ES-I3 (cell line): ENCODE results near the gene ZBTB48.
A peak's percentile ranks its signal among the peaks of the same experiment; 100 is the strongest.

Source experiments
- H3K36me3 ChIP-seq: 2 replicates; pipeline ENCODE4 v1.6.1; 2013; ENCODE audit warnings: mild to moderate bottlenecking, low read length, control low read depth, moderate library complexity; ENCODE audit not compliant: insufficient read depth
- H3K4me1 ChIP-seq: 2 replicates; pipeline ENCODE4 v1.6.1; 2013; ENCODE audit warnings: mild to moderate bottlenecking, control low read depth, low read length; ENCODE audit not compliant: insufficient read depth
- H3K9ac ChIP-seq: 2 replicates; pipeline ENCODE4 v1.6.1; 2013; ENCODE audit warnings: low read depth, mild to moderate bottlenecking, low read length, moderate library complexity
- H3K9me3 ChIP-seq: 2 replicates; pipeline ENCODE4 v1.6.1; 2013; ENCODE audit warnings: mild to moderate bottlenecking, low read length, moderate library complexity; ENCODE audit not compliant: control insufficient read depth, insufficient read depth

Gene ZBTB48

GRCh38 chr1:6580593-6581409 lies 1.0 kb downstream of the ZBTB48 start:
- H3K4me1 ChIP-seq, result no peaks in the 10 kb centered on the region; the same call in 1 of the 2 replicates
- H3K9me3 ChIP-seq, result no peaks in the 10 kb centered on the region
- H3K9ac ChIP-seq, result peak overlapping the region; percentile 64; the same call in 1 of the 2 replicates
- H3K36me3 ChIP-seq, result peaks cover 4% of the 10 kb centered on the region; the same call in 1 of the 2 replicates

DNA sequence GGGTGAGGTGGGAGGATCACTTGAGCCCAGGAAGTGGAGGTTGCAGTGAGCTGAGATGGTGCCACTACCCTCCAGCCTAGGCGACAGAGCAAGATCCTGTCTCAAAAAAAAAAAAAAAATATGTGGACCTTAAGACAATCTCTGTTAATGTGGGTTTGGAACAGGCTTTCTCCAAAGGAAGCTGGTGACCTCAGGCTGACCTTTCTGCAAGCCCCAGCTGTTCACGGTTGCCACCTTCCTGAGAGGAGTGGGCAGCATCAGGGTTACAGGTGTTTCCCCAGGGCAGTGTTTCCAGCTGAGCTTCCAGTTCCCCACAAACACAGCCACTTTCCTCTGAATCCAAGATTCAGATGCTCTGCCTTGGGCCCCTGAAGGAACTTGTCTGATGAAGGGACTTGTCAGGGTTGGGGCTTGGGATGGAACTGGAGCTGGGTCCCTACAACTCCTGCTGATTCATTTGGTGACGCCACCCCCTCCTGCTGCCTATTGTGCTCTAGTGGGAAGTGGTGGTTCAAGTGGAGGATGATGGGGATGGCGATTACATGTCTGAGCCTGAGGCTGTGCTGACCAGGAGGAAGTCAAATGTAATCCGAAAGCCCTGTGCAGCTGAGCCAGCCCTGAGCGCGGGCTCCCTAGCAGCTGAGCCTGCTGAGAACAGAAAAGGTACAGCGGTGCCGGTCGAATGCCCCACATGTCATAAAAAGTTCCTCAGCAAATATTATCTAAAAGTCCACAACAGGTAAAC lies 1.9 kb downstream of the ZBTB48 start:
- no peaks in the 10 kb centered on the region for H3K9me3 ChIP-seq
- peaks cover 4% of the 10 kb centered on the region; the same call in 1 of the 2 replicates for H3K36me3 ChIP-seq
- H3K4me1 ChIP-seq, result no peaks in the 10 kb centered on the region; the same call in 1 of the 2 replicates
- no peak overlapping the region for H3K9ac ChIP-seq

DNA sequence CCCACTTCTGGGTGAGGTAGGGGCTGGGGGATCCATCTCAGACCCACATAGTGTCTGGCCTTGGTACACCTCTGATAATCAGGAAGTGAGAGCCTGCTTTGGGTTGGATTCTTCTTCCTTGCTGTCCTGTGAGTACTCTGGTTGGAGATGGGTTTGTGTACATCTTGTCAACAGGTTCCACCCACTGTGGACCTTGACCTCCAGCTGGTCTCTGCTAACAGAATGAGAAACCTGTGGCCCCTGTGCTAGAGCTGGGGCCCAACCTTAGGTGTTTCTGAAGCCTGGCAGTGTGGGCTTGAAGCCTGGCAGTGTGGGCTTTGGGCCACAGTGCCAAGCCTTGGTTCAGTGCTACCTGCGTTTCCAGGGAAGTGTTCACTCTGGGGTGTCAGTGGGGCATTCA lies 2.6 kb downstream of the ZBTB48 start:
- Histone ChIP-seq H3K36me3 (peaks cover 4% of the 10 kb centered on the region; the same call in 1 of the 2 replicates), H3K4me1 (no peaks in the 10 kb centered on the region; the same call in 1 of the 2 replicates), H3K9ac (no peak overlapping the region), H3K9me3 (no peaks in the 10 kb centered on the region)

DNA sequence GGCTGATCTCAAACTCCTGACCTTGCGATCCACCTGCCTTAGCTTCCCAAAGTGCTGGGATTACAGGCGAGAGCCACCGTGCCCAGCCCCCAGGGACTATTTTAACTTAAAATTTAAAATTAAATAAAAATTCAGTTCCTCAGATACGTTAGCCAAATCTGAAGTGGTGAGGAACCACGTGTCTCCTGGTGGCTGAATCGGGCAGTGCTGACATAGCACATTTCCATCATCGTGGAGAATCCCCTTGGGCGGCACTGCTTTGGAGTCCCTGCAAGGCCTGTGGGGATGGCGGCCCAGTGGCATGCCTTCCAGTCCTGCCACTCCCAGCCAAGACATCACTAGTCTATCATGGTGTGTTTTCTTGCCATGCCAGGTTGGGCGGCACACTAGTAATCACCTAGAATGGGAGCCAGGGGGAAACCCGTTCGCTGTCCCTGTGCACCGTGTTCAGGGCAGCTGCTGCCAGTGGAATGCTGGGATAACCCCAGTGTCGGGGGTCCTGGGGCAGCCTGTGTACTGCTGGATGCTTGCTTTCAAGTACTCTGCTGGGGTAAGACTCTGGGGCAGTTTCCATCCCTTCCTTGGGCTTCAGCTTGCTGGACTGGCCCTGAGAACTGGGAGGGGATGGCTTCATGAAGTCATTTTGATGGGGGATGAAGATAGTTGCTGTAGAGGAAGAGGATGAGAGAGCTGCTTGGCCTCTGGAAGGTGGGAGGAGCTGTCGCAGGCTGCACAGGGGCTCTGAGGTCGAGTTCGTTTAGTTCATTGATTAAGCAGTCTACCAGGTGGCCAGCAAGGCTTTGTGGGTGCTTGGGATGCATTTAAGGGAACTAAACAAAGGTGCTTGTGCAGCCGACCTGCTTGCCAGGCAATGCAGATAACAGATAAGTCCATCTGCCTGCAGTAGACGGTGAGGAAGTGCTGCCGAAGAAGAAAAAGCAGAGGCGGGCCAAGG lies 4.6 kb downstream of the ZBTB48 start:
- H3K9ac ChIP-seq, result no peak overlapping the region
- H3K9me3 ChIP-seq, result no peaks in the 10 kb centered on the region
- no peaks in the 10 kb centered on the region; the same call in 1 of the 2 replicates for H3K4me1 ChIP-seq
- H3K36me3 ChIP-seq, result peaks cover 4% of the 10 kb centered on the region

- Histone ChIP-seq H3K9me3 (no peaks in the 10 kb centered on the region), H3K9ac (no peak overlapping the region), H3K4me1 (no peaks in the 10 kb centered on the region; the same call in 1 of the 2 replicates), H3K36me3 (peaks cover 4% of the 10 kb centered on the region)
Observed at GRCh38 chr1:6585081-6585722, 5.4 kb downstream of the ZBTB48 start.

GRCh38 chr1:6585841-6586240 lies 6.0 kb downstream of the ZBTB48 start:
- Histone ChIP-seq H3K36me3 (peaks cover 4% of the 10 kb centered on the region), H3K9me3 (no peaks in the 10 kb centered on the region), H3K4me1 (no peaks in the 10 kb centered on the region), H3K9ac (no peak overlapping the region)

DNA sequence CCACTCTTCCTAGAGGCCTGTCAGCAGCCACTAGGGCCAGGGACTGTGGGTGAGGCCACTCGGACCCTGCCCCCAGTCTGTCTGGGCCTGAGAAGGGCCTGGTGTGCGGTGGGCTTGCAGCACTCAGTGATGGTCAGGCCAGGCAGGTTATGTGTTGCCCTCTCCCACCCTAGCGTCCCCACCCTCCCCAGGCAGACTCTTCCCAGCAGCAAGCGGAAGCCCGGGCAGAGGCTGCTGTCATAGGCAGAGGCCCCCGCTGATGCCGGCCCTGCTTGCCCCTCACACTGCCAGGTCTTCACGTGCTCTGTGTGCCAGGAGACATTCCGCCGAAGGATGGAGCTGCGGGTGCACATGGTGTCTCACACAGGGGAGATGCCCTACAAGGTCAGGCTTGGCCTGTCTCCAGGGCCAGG lies 6.6 kb downstream of the ZBTB48 start:
- Histone ChIP-seq H3K9ac (no peak overlapping the region), H3K9me3 (no peaks in the 10 kb centered on the region), H3K4me1 (no peaks in the 10 kb centered on the region), H3K36me3 (peaks cover 4% of the 10 kb centered on the region)

DNA sequence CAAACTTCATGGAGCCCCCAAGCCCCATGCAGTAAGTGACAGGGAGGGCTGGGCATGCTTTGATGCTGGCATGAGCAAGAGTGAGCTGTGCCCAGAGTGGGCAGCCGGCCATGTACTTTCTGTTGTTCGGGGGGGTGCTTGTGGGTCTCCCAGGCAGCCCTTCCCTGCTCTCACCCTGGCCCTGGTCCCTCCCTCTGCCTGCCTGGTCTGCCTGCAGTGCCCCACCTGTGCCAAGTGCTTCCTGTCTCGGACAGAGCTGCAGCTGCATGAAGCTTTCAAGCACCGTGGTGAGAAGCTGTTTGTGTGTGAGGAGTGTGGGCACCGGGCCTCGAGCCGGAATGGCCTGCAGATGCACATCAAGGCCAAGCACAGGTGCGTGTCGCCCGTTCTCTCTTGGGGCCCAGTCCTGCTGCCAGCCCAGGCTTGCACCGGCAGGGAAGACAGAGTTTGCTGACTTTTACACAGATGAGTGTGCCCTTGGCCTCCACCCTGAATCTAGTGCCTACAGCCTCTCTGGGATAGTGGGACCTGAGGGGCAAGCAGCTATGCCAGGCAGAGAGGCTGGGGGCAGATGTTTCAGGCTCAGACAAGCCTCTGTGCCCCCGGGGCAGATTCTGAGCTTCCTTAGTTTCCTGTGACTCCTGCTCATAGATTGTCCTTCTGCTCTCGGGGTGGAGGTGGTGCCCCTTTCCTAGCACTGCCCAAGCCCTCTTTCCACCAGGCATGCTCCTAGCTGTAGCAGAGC lies 7.6 kb downstream of the ZBTB48 start:
- Histone ChIP-seq H3K4me1 (no peaks in the 10 kb centered on the region), H3K9ac (no peak overlapping the region), H3K9me3 (no peaks in the 10 kb centered on the region), H3K36me3 (no peaks in the 10 kb centered on the region; the same call in none of the 2 replicates)

- no peaks in the 10 kb centered on the region for H3K4me1 ChIP-seq
- no peak overlapping the region for H3K9ac ChIP-seq
- no peaks in the 10 kb centered on the region; the same call in 1 of the 2 replicates for H3K36me3 ChIP-seq
- no peaks in the 10 kb centered on the region for H3K9me3 ChIP-seq
Observed at GRCh38 chr1:6588128-6588892, 8.5 kb downstream of the ZBTB48 start.

DNA sequence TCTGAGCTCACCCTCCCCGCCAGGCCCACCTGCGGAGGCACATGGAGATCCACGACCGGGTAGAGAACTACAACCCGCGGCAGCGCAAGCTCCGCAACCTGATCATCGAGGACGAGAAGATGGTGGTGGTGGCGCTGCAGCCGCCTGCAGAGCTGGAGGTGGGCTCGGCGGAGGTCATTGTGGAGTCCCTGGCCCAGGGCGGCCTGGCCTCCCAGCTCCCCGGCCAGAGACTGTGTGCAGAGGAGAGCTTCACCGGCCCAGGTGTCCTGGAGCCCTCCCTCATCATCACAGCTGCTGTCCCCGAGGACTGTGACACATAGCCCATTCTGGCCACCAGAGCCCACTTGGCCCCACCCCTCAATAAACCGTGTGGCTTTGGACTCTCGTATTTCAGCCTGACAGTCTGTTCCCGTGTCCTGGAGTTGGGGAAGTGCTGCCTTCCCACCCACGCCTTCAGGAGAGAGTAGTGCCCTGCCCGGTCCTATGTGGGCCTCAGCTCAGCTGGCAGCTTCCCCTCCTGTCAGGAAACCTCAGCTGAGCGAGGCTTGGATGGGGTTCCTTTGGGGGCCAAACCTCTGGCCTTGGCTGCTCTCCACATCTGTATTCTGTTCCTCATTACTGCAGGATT lies 9.2 kb downstream of the ZBTB48 start:
- Histone ChIP-seq H3K4me1 (no peaks in the 10 kb centered on the region), H3K9ac (no peak overlapping the region), H3K36me3 (no peaks in the 10 kb centered on the region; the same call in 1 of the 2 replicates), H3K9me3 (no peaks in the 10 kb centered on the region)

GRCh38 chr1:6590046-6590445 lies 10.3 kb downstream of the ZBTB48 start:
- Histone ChIP-seq H3K4me1 (no peaks in the 10 kb centered on the region), H3K36me3 (no peaks in the 10 kb centered on the region; the same call in 1 of the 2 replicates), H3K9me3 (no peaks in the 10 kb centered on the region), H3K9ac (no peak overlapping the region)

DNA sequence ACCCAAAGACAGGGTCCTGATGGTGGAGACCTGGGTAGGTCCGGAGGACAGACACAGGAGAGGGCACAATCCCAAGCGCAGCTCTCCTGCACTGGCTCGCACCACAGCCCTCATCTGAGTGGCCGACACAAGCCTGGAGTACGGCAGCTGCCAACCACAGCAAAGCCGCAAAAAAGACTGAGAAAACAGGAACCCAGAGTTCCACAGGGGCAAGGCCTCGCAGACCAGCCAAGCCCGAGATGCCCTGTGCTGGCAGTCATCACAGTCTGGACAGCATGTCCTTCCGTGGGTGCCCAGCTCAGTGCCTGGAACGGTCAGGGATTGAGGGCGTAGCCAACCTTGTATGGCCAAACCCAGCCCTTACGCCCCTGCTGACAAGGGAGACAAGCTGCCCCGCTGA lies 11.4 kb downstream of the ZBTB48 start:
- Histone ChIP-seq H3K9ac (no peak overlapping the region), H3K4me1 (no peaks in the 10 kb centered on the region), H3K9me3 (no peaks in the 10 kb centered on the region), H3K36me3 (no peaks in the 10 kb centered on the region; the same call in 1 of the 2 replicates)
